Heart left ventricle (tissue), 13 donors: ENCODE results near the gene CACNA1C.

Source experiments
- POLR2A ChIP-seq, 2 donors: fragments of 450-650 bp; IDR thresholded peaks; one replicate each; pipeline ENCODE4 v1.6.1; 2017; ENCODE audit warnings: antibody characterized with exemption in 2 of 2, mild to moderate bottlenecking in 2 of 2, moderate library complexity in 2 of 2
- TF ChIP-seq, protein P1 (sequence below), 12 donors: fragments of 200-600 bp; sonication (generic) in 4 of 12; IDR thresholded peaks; one replicate each; pipeline versions ENCODE4 v1.5.0 to v1.8.0; 2018 to 2022; ENCODE audit warnings: antibody characterized with exemption in 12 of 12, mild to moderate bottlenecking in 5 of 12
- donor health status: ischemic (EF 13 %, LVEDD 7.1; RV severe dilation, severe dysfunction).
- donor health status: DM: no; HTN: yes; CAD: no.
- donor health status: DM: no; HTN: no; CAD: no.
- donor health status: ischemic (EF 25% LVEDD 6.9; RV normal size, moderate dysfunction).
- donor health status: ischemic (EF 25% LVEDD 5.7; RV mildly dilated, moderate dysfunction).
- donor health status: ischemic (EF 35%, LVEDD 5.7; RV mildly dilated, moderate dysfunction).
- donor health status: nonischemic (EF 11% LVEDD 7.7; RV severe dilation, severe dysfunction).
- donor health status: DM: yes; HTN: yes; CAD: no.
- donor health status: PGD.
- donor health status: ischemic (EF 29% LVEDD 5.4; RV normal size, mild dysfunction).
- donor health status: nonischemic (EF 23%, LVEDD 6.1; RV moderate dilation, normal function).

GRCh38 chr12:2221030-2221621 lies 168.3 kb downstream of the CACNA1C start:
- TF ChIP-seq POLR2A (IDR thresholded peaks at IDR 0.05): no peak
- TF ChIP-seq, protein P1, sequence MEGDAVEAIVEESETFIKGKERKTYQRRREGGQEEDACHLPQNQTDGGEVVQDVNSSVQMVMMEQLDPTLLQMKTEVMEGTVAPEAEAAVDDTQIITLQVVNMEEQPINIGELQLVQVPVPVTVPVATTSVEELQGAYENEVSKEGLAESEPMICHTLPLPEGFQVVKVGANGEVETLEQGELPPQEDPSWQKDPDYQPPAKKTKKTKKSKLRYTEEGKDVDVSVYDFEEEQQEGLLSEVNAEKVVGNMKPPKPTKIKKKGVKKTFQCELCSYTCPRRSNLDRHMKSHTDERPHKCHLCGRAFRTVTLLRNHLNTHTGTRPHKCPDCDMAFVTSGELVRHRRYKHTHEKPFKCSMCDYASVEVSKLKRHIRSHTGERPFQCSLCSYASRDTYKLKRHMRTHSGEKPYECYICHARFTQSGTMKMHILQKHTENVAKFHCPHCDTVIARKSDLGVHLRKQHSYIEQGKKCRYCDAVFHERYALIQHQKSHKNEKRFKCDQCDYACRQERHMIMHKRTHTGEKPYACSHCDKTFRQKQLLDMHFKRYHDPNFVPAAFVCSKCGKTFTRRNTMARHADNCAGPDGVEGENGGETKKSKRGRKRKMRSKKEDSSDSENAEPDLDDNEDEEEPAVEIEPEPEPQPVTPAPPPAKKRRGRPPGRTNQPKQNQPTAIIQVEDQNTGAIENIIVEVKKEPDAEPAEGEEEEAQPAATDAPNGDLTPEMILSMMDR (IDR thresholded peaks at IDR 0.05): no peak
